K562 (cell line): ENCODE results near the gene LDLRAD3. TPM values are rescaled to one million over a fixed set of nuclear protein-coding genes. Genes with fewer than 3 reads are reported as not detected.
A peak's percentile ranks its signal among the peaks of the same experiment; 100 is the strongest.

Experiments
- ATF6 ChIP-seq: sonication (generic); formaldehyde crosslinking; IDR thresholded peaks from 2 replicates; pipeline ENCODE4 v1.4.0; 2020; ENCODE audit warnings: mild to moderate bottlenecking, missing genetic modification reagents
- BRD4 ChIP-seq: fragments of 200-600 bp; sonication (generic); IDR thresholded peaks from 2 replicates; pipeline ENCODE4 v1.6.1; 2017; ENCODE audit warnings: inconsistent platforms
- EZH2 ChIP-seq: IDR thresholded peaks from 2 replicates; pipeline ENCODE4 v1.6.1; 2012; ENCODE audit warnings: low read depth, mild to moderate bottlenecking, inconsistent platforms, low read length, borderline replicate concordance
- HNRNPK ChIP-seq: fragments of 200-400 bp; formaldehyde crosslinking; IDR thresholded peaks from one replicate; pipeline ENCODE4 v1.6.1; 2018; ENCODE audit warnings: mild to moderate bottlenecking, low read depth, low read length; ENCODE audit not compliant: poor library complexity, severe bottlenecking
- ILK ChIP-seq: fragments of 450-650 bp; IDR thresholded peaks from 2 replicates; pipeline ENCODE4 v1.6.1; 2016; ENCODE audit warnings: missing genetic modification characterization, low read depth, mild to moderate bottlenecking, missing compliant biosample characterization, moderate library complexity, borderline replicate concordance
- KDM4B ChIP-seq, 2 experiments: fragments of 450-650 bp in 1 of 2; sonication (generic) in 1 of 2; IDR thresholded peaks; 2 replicates each; pipeline ENCODE4 v1.6.1; 2016 to 2017; ENCODE audit warnings: borderline replicate concordance in 2 of 2, antibody characterized with exemption in 1 of 2, low read depth in 1 of 2, mild to moderate bottlenecking in 1 of 2
- KDM5B ChIP-seq: fragments of 200-600 bp; sonication (generic); IDR thresholded peaks from 2 replicates; pipeline ENCODE4 v1.6.1; 2012; ENCODE audit warnings: low read depth, mild to moderate bottlenecking, moderate library complexity, low read length, control low read depth, inconsistent platforms; ENCODE audit not compliant: insufficient replicate concordance
- LCOR ChIP-seq: sonication (generic); formaldehyde crosslinking; IDR thresholded peaks from 2 replicates; pipeline ENCODE4 v1.8.0; 2022; ENCODE audit warnings: mild to moderate bottlenecking, missing genetic modification reagents
- LEF1 ChIP-seq: fragments of 450-650 bp; IDR thresholded peaks from 2 replicates; pipeline ENCODE4 v1.6.1; 2016; ENCODE audit warnings: mild to moderate bottlenecking
- MAFG ChIP-seq: fragments of 450-650 bp; conservative IDR thresholded peaks from 2 replicates; pipeline ENCODE4 v1.6.1; 2016; ENCODE audit warnings: missing genetic modification characterization, missing compliant biosample characterization
- MEIS2 ChIP-seq: fragments of 450-650 bp; IDR thresholded peaks from 2 replicates; pipeline ENCODE4 v1.6.1; 2014; ENCODE audit warnings: mild to moderate bottlenecking; ENCODE audit not compliant: partially characterized antibody
- MTA1 ChIP-seq: fragments of 450-650 bp; IDR thresholded peaks from 2 replicates; pipeline ENCODE4 v1.6.1; 2017; ENCODE audit warnings: borderline replicate concordance
- NKRF ChIP-seq: fragments of 450-650 bp; IDR thresholded peaks from 2 replicates; pipeline ENCODE4 v1.6.1; 2016; ENCODE audit warnings: borderline replicate concordance
- PYGO2 ChIP-seq: fragments of 450-650 bp; IDR thresholded peaks from 2 replicates; pipeline ENCODE4 v1.6.1; 2016; ENCODE audit warnings: mild to moderate bottlenecking, missing genetic modification characterization, moderate library complexity, missing compliant biosample characterization
- RBM17 ChIP-seq: fragments of 200-400 bp; formaldehyde crosslinking; IDR thresholded peaks from 2 replicates; pipeline ENCODE4 v1.6.1; 2017; ENCODE audit warnings: low read depth, mild to moderate bottlenecking, low read length, borderline replicate concordance
- ZNF79 ChIP-seq: fragments of 250-450 bp; sonication (Bioruptor Pico); IDR thresholded peaks from 2 replicates; pipeline ENCODE4 v1.4.0; 2020; ENCODE audit warnings: low read depth, mild to moderate bottlenecking, moderate library complexity
- polyA plus RNA-seq, 8 experiments: library from polyadenylated mRNA; depleted of rRNA in 4 of 8; stranded (reverse) in 5 of 8; unstranded in 3 of 8; fragments of >200 nt; fragmentation: Nextera tagmentation in 2 of 8; fragmentation: Illumina TruSeq in 1 of 8; extraction: Ambion mirVana in 2 of 8; extraction: Trizol in 1 of 8; gene quantifications; 2 replicates each; pipeline versions ENCODE4 v1.2.1 to v1.2.3, GENCODE V29; 2011 to 2014; ENCODE audit warnings: inconsistent platforms in 1 of 8, missing spikeins in 1 of 8
- total RNA-seq, 7 experiments: library from RNA; depleted of rRNA in 6 of 7; stranded (reverse); fragments of >200 nt in 6 of 7; fragmentation: Illumina TruSeq in 2 of 7; extraction: Trizol in 2 of 7; gene quantifications; 2 replicates each; pipeline versions ENCODE4 v1.2.1 to v1.2.3, GENCODE V29; 2011 to 2021; ENCODE audit warnings: low replicate concordance in 1 of 7
- TF ChIP-seq, protein P1 (sequence below): fragments of 250-450 bp; sonication (Bioruptor Pico); IDR thresholded peaks from 2 replicates; pipeline ENCODE4 v1.9.0; 2021; ENCODE audit warnings: mild to moderate bottlenecking
- TF ChIP-seq, protein P2 (sequence below): fragments of 250-450 bp; sonication (Bioruptor Pico); IDR thresholded peaks from 2 replicates; pipeline ENCODE4 v1.5.1; 2021; ENCODE audit warnings: mild to moderate bottlenecking
- TF ChIP-seq, protein P3 (sequence below), 2 experiments: fragments of 450-650 bp; conservative IDR thresholded peaks; 2 replicates each; pipeline ENCODE4 v1.6.1; 2017; ENCODE audit warnings: mild to moderate bottlenecking in 2 of 2, moderate library complexity in 2 of 2

The LDLRAD3 gene
- total and polyA plus RNA-seq, 9 of the 15 experiments (the other 6 are each of a cell fraction or from before 2014, with no cell fraction given), result 0.73 to 7.2 (median 3.5) TPM

GRCh38 chr11:36149538-36150242 lies 205.8 kb downstream of the LDLRAD3 start (continued):
- TF ChIP-seq ATF6 (no peak), KDM5B (no peak), LEF1 (peak; percentile 67; the same call in 1 of the 2 replicates), ILK (tag) (no peak), MAFG (tag) (peak; percentile 97), ZNF79 (peak; percentile 43; the same call in 1 of the 2 replicates), PYGO2 (tag) (no peak; the same call in none of the 2 replicates), LCOR (CRISPR knock-in tag) (peak; percentile 90), MTA1 (peak; percentile 81), EZH2 (no peak), HNRNPK (no peak), NKRF (no peak), RBM17 (no peak), KDM4B (IDR thresholded peaks at IDR 0.05; ENCODE audit: borderline replicate concordance in 2 of 2, low read depth in 1 of 2) (peak in 1 of 2 experiments; percentile 54; a peak in 1 of 4 replicates), MEIS2 (no peak), BRD4 (no peak)
- TF ChIP-seq, protein P1, sequence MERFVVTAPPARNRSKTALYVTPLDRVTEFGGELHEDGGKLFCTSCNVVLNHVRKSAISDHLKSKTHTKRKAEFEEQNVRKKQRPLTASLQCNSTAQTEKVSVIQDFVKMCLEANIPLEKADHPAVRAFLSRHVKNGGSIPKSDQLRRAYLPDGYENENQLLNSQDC, result no peak
- TF ChIP-seq, protein P2, sequence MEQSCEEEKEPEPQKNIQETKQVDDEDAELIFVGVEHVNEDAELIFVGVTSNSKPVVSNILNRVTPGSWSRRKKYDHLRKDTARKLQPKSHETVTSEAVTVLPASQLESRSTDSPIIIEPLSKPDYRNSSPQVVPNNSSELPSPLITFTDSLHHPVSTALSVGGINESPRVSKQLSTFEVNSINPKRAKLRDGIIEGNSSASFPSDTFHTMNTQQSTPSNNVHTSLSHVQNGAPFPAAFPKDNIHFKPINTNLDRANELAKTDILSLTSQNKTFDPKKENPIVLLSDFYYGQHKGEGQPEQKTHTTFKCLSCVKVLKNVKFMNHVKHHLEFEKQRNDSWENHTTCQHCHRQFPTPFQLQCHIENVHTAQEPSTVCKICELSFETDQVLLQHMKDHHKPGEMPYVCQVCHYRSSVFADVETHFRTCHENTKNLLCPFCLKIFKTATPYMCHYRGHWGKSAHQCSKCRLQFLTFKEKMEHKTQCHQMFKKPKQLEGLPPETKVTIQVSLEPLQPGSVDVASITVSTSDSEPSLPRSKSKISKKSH, result no peak
- TF ChIP-seq, protein P3, sequence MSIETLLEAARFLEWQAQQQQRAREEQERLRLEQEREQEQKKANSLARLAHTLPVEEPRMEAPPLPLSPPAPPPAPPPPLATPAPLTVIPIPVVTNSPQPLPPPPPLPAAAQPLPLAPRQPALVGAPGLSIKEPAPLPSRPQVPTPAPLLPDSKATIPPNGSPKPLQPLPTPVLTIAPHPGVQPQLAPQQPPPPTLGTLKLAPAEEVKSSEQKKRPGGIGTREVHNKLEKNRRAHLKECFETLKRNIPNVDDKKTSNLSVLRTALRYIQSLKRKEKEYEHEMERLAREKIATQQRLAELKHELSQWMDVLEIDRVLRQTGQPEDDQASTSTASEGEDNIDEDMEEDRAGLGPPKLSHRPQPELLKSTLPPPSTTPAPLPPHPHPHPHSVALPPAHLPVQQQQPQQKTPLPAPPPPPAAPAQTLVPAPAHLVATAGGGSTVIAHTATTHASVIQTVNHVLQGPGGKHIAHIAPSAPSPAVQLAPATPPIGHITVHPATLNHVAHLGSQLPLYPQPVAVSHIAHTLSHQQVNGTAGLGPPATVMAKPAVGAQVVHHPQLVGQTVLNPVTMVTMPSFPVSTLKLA (conservative IDR thresholded peaks at IDR 0.05), result peak in 1 of 2 experiments; percentile 73
